IPS-NIHi7 (cell line): ENCODE data around the gene ELK4.

Experiments
- DNase-seq: peaks from one replicate; pipeline ENCODE4 v3.0.0; 2012; ENCODE audit warnings: mixed read lengths; ENCODE audit errors: extremely low spot score

Gene ELK4

DNA sequence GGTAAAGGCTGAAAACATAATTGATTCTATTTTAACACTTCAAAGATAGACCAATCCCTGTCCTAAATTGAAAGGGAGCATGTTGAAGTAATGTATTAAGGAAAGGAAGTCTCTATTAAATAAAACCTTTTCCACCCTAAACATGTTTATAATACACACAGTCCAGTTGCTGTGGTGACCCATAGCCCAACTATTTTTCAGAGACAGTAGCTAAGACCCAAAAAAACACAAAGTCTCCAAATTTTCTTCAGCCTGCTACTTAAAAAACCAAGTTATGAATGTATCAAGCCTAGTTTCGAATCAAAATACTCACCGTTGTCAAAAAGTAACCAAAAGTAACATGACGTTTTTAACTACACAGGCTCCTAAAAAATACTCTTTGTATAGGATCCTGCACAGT is 1.6 kb downstream of the ELK4 start:
- DNase-seq = no peak

DNA sequence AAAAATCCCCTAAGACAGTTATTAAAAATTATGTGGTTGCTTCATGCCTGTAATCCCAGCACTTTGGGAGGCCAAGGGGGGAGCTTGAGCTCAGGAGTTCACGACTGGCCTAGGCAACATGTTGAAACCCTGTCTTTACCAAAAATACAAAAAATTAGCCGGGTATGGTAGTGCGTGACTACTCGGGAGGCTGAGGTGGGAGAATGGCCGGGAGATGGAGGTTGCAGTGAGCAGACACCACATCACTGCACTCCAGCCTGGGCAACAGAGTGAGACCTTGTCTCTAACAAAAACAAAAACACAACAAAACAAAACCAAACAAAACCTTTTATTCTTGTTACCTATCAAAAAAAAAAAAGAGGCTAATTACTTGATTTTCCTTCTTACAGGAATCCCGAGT is 2.1 kb downstream of the ELK4 start:
- DNase-seq = no peak

DNA sequence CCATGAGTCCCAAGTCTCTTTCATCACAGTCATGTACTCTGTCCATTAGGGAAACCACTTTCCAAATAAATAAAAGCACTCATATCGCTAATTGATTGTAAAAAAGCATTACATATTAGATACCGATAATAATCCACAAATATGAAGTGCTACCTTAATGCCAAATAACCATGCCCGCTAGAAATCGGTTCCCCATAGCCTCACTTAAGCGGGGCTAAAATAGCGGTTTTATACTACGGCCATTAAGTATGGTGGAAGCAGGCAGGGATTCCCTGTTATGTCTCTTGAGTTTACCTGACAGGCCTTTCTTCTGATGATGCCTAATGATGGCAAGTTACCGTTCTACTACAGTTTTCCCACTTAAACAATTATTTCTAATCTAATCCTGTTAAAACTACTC is 3.9 kb downstream of the ELK4 start:
- DNase-seq = no peak

DNA sequence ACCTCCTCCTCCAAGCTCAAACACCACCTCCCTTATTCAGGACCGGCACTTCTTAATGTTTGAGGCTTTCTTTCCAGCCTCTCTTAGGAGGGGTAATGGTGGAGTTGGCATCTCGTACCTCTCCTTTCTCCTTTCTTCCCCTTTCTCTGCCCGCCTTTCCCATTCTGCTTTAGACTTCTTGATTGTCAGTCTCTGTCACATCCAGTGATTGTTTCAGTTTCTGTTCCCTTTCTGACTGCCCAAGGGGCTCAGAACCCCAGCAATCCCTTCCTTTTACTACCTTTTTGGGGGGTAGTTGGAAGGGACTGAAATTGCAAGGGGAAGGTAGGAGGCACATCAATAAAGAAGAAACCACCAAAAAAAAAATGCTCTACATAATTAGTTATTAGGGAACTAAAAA is 5.6 kb downstream of the ELK4 start:
- no peak for DNase-seq

DNA sequence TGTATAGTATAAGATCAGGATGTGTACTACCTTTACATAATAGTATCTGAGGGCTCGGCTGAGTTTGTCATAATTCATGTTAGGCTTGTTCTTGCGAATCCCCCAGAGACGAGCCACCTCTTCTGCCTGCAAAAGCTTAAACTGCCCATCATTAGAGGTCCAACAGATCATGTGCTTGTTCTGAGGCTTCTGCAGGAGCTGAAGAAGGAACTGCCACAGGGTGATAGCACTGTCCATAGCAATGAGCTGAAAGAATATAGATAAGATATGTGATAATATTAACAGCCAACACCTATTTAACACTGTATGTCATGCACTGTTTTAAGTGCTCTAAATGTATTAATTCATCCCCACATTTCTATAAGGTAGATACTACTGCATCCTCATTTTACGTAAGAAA is 8.2 kb downstream of the ELK4 start:
- DNase-seq = no peak

DNA sequence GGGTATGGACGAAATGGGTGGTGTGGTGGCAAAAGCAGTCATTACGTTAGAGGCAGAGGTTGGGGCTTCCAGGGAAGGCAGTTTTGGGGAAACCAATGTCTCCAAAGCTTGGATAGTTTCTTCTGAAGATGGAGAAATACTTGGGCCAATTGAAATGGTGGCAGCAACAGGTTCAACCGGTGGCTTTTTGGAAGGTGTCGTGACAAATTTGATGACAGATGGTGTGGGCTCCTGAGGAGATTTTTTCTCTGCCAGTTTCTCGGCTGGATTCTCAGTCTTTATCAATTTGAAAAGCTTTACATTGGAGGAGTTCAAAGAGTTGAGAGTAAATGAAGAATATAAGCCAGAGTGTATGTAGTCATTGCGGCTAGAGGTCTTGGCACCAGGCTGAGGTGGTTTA is 11.5 kb downstream of the ELK4 start:
- no peak for DNase-seq

DNA sequence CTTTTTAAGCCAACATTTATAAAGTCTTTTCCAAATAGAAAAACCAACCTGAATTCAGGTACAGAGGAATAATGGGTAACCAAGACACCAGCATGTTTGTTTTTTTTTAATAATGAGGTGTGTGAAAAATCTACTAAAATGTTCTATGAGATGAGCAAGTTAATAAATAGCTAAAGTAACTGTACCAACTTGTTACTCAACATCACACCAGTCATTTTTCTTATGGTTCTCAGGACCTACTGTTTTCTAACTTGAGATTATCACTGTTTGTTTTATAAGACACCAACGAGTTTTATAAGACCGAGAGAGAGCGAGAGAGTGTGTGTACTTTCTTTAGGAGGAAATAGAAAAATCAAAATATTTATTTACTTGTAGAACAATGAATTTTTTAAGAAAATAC is 12.4 kb downstream of the ELK4 start:
- DNase-seq = no peak

DNA sequence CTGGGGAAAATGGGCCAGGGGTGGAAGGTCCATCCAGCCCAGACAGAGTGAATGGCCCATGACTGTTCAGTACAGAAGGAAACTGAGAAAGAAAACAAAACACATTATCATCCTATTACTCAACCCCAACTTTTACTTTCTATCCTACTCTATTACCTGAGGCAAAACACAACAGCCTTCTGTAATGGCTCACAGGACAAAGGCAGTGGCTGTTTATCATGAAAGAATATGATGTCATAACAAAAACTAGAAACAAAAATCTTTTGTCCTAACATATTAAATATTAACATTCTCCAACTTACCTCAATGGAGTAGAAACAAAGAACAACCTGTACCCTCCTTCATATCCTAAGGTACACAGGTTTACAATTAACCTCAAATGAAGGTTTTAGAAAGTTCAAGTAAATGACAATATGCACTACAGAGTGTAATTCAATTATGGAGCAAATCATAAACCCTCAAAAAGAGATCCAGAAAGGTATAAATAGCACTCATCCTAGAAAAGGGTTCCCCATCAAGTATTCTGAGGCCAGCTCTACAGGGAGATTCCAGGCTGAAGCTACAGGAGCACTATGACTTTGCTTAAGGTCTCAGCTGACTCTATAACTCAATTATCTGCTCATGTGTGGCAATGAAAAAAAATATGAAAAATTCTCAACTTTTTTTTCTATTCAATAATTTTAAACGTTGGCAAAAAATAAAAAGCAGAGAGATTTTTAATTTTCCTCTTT is 15.1 kb downstream of the ELK4 start:
- no peak for DNase-seq

DNA sequence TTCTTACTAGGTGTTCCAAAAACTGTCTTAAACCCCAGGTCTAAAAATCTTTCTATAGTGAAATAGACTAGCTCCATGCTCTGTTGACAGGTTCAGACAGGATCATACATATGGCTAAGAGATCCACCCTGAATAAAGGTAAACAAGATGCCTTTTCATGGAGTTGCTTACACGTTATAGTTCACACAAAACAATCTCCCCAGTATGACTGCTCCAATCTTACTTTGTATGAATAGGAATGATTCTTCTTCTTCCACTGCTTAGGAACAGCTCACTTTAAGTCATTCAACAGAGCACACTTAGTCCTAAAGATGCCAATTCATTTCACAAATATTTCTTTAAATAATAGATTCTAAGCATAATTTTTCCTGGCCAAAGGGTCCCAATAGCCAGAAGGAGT is 16.0 kb downstream of the ELK4 start:
- DNase-seq = no peak

DNA sequence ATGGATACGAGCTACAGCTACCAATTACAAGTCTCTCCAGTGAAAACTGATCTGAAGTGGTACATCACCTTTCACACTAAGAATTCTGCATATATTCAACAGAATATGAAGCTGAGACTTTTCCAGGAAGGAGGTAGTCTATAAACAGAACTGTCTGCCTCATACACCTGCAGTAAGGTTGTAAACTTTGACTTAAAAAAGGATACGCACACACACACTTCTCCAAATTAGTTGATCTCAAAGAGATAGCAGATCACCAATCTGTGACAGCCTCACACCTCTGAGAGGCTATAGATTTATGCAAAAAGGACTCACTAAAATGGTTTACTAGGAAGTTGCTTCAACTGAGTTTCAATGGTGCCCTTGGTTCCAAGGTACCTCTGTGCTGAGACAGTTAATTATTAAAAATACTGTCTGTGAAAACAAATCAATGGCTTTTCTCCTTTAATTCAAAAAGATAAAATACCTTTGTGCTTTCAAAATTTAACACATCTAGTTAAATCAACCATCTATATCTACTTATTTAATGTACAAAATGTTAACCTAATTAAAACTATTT is 17.9 kb downstream of the ELK4 start:
- no peak for DNase-seq

DNA sequence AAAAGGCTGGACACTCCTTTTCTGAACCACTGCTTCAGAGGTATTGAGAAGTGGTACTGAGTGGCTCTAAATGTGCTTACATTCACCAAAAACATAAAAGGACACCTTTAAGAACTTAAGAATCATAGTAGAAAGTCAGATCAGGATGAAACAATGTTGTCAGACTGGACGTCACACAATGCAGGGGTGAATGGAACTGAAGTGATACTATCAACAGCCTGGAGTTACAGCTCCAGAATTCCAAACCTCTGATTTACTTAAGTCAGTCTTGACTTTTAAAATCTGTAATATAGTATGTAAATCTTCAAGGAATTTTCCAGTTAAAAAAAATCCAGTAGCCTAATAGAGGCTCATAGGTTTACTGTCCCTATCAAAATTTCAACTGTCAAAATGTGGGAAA is 19.3 kb downstream of the ELK4 start:
- DNase-seq = no peak

DNA sequence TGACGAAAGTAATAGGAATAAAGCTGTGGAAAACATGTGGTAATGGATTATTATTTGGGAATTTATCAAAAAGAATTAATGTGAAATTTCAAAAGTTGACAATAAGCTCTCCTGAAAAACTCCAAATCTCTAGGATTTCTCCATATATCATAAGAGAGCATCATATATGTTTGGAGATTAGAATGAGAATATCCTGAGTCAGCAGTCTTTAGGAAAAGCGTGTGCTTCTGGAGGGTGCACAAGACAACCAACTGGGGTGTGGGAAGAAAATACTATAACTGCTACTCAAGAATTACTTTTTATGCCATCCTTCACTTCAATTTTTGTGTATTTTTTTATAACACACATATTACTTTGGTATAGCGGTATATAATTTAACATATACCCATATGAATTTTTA is 19.7 kb downstream of the ELK4 start:
- DNase-seq = no peak

DNA sequence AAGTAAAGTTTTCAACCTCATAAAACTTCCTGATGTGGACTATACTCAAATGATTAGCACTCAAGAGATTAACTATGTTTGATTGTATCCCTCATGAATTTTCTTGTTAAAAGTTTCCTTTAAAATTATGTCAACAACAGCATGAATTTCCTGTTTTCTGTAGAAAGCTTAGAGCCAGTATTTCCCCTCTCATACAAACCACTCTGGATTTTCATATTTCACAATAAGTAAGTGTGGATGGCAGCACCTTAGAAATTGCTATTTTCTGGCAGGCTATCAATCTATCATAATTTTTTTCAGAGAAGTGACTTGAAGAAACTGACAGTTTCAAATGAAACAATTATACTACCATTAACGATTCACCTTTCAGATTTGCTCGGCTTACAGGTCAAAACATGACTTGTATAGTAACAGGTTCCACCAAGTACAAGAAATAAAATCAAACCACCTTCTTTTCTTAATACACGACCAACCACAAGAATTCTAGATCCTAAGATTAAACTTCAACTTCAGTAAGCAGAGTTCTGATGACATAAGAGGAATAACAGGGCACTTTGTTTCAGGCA is 20.8 kb downstream of the ELK4 start:
- DNase-seq = no peak

DNA sequence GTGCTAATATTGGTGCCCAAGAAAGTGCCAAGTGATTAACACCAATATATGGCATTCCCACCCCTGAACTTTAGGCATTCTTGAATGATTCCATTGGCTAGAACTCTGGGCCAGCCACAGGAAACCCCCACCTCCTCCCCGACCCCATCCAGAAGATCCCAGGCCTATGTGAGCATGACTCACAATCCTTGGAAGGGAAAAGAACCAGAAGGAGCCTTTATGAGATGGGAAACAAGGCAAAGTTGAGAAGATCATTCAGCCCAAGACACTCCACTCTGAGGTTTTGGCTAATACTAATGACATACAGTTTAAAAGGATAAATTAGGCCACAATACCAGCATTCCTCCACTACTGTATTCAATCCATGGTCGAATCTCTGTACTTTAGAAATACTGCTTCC is 21.8 kb downstream of the ELK4 start:
- peak; percentile 26 for DNase-seq

DNA sequence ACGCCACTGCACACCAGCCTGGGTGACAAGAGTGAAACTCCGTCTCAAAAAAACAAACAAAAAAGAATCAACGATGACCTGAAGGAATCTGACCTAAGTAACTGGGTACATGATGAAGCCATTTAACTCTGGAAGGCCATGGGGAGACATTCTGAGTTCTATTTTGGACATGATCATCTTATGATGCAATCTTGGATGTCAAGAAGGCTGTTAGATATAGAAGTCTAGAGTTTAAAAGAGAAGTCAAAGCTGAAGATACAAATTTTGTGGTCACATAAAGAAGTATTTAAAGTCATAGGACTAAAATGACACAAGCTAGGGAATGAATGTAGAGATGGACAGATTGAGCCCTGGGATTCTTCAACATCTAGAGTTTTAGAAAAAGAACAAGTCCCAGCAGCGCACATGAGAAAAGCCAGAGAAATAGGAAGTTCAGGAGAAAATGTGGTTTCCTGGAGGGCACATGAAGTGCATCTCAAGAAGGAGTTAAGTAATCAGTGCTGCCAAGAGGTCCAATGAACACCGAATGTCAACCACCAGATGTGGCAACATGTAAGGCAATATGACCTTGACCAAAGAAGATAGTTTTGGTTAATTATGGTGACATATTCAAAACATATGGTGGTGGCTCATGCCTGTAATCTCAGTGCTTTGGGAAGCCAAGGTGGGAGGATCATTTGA is 26.8 kb downstream of the ELK4 start:
- DNase-seq = no peak

DNA sequence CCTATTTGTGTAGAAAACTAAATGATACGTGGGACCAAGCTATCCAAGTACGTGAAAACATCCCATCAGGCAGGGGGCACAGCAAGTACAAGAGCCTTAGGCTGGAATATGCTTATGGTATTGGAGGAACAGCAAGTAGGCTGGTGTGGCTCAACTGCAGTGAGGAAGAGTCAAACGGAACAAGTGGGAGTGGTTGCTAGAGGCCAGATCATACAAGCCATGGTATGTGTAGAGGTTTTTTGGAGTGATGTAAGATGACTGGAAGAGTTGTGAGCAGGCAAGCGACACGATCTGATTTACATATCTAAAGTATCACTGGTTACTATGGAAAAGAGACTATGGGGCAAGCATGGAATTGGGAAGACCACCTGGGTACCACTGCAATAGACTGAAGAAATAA is 27.8 kb downstream of the ELK4 start:
- DNase-seq = no peak

DNA sequence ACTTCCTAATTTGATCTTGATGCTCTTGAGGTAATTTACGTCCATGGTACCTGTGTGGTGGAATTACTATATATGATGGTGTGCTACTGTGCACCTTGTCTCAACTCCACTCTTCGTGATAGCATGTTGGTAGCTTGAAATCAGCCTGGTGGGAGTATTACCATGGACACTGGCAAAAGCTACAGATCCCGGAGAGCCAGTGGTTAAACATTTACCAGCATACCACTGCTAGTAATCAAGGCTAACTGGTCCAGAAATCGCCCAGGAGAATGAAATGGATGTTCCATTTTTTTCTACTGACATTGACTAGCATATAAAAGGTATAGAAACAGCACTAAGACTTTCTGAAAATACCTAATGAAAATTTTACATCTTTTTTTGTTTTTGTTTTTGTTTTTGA is 30.6 kb downstream of the ELK4 start:
- no peak for DNase-seq

DNA sequence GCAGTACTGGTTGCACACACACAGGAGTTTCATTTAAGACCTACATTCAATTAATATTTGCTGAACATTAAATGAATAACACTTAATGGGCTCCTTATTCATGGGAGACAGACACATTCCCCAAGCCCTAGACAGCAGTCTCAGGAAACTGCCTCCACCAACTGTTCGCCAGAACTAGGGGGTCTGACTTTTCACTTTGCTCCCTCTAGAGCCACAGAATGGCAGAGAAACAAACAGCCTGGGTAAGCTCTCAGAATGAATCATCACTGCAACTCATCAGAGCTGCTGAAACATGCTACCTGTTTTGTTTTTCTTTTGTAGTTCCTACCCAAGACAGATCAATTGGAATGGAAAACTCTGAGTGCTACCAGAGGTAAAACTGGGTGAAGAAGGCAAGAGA is 31.7 kb downstream of the ELK4 start:
- no peak for DNase-seq

DNA sequence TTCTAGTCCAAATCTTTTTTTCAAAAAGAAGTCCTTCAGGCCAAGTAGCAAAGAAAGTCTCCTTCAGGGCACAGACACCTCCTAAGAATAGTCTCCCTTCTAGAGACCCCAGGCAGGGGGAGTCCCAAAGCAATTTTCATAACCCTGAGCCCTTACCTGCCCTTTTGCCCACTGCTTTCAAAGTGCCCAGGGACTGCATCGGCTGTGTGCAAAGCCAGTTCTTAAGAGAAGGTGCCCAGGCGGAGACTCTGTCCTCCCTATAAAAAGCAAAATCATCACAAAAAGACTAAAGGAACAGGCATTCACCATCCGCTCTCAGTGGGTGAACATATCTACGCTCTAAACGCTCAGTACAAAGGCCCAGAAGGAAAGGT is 32.2 kb downstream of the ELK4 start:
- no peak for DNase-seq

DNA sequence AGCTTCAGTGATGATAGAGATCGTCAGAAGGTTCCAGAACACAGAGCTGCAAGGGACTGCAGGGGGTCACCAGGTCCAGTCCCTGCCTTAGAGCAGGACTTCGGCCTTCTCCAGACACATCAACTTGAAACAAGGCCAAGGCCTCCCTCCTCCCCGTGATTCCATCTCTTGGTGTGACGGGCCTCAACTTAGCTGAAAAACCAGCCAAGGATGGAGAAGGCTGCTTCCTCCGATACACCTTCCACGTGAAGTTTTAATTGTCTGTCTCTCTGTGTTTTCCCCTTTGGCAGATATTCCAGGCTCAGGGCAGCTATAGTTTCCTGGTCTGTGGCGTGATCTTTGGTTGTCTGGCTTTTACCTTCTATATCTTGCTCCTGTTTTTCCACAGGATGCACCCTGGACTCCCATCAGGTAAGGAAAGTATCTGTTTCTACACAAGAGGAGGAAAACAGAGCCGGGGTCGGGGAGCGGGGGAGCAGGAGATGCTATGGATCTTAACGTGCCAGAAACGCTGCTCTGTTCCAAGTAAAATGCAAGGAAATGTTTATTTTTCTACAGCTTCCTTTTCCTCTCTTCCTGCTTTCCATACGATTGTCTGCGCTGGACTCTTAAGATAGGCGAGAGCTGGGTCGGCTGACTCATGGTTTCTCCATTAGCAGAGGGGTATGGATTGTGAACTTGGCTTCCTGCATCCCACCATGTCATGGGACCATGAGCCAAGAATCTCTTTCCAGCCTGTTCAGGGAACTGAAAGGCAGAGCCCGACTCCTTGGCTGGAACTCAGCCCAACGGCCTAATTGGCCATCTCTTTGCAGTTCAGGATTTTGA is 32.8 kb downstream of the ELK4 start:
- DNase-seq = no peak

DNA sequence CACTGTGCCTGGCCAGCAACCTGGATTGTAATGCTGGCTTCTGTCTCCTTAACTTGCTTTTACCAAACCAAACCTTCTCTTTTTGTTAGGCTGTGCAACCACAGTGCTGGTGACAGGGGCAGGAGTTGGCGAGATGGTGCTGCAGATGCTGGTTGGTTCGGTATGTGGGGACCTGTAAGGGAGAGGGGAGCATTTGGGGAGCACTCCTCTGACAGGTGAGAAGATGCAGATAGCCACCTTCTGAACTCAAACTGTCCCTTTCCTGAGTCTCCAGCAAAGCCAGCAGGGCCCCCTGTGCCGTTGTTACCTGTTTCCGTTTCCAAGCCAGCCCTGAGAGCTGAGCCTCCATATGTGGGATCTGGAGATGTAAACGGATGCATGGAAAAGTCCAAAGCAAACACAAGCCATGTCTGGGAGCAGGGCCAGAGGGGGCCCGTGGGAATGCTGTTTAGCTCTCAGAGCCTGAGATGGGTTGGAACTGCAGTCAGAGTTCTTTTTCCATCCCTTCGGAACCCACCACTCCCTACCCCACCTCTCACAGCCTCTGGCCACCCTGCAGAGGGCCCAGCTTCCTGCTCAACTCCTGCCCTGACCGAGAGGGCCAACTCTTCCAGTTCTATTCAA is 34.0 kb downstream of the ELK4 start:
- no peak for DNase-seq

DNA sequence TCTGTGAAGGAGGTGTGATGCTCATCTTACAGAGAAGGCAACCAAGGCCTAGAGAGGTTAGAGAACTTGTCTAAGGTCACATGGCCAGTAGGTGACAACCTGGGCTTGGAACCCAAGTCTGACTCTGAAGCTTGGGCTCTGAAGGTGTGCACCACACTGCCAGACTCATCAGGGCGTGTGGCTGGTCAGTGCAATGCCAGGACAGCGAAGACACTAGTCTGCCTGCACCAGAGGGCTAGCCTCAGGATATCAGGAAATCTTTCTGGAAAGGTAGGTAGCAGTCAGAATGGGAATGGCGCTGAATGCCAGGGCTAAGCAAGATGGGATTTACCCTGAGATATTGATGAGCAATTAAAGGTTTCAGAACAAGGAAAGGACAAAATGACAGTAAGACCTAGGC is 34.9 kb downstream of the ELK4 start:
- no peak for DNase-seq
